HG02840 (cell line): ENCODE results near the gene PRKCE.

Experiments
- ATAC-seq: cut with Tn5 transposase; IDR thresholded peaks from one replicate; pipeline ENCODE4 v1.9.1; 2021; ENCODE audit warnings: mild to moderate bottlenecking, moderate library complexity, moderate number of reproducible peaks; ENCODE audit not compliant: unreplicated experiment, low FRiP score

Gene PRKCE

DNA sequence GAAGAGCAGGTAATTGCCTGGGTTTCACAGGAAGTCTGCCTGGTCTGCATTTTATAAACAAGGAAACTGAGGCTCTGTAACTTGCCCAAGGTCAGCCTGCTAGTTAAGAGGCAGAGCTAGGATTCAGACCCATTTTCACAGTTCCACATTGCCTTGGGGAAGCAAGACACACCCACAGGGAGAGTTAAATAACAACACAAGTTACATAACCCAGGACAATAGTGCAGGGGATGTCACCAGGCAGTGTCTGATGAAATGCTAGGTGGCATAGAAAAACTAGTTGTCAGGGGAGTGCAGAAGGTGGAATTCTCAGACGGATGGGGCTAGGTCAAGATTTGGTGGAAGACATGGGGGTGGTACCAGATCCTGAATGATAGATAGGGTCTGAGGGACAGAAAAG, 69.7 kb downstream of the PRKCE start:
- ATAC-seq = no peak

- ATAC-seq = no peak
Observed at GRCh38 chr2:45722477-45722876, 71.0 kb downstream of the PRKCE start.

- ATAC-seq = no peak
Observed at GRCh38 chr2:45723857-45724256, 72.4 kb downstream of the PRKCE start.

DNA sequence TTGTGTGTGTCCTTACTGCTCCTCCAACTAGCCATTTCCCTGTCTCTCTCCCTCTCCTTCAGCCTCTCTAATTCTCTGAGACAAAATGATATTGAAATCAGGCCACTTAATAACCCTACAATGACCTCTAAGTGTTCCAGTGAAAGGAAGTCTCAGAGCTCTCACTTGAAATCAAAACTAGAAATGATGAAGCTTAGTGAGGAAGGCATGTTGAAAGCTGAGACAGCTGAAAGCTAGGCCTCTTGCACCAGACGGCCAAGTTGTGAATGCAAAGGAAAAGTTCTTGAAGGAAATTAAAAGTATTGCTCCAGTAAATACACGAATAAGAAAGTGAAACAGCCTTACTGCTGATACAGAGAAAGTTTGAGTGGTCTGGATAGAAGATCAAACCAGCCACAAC, 72.9 kb downstream of the PRKCE start:
- no peak for ATAC-seq

DNA sequence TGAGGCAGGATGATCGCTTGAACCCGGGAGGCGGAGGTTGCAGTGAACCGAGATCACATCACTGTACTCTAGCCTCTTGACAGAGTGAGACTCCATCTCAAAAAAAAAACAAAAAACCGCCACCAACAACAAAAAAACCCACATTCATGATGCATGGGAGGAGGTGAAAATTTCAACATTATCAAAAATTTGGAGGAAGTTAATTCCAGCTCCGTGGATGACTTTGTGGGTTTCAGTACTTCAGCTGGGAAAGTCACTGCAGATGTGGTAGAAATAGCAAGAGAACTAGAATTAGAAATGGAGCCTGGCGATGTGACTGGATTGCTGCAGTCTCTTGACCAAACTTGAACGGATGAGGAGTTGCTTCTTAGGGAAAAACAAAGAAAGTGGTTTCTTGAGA, 74.3 kb downstream of the PRKCE start:
- ATAC-seq = no peak

DNA sequence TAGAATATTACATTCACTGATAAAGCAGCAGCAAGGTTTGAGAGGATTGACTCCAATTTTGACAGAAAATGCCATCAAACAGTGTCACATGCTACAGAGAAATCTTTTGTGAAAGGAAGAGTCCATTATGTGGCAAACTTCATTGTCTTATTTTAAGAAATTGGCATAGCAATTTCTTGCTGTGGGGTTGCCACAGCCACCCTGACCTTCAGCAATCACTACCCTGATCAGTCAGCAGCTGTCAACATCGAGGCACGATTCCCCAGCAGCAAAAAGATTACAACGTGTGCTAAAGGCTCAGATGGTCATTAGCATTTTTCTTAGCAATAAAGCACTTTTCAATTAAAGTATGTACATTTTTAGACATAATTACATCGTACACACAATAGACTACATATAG, 74.7 kb downstream of the PRKCE start:
- no peak for ATAC-seq

DNA sequence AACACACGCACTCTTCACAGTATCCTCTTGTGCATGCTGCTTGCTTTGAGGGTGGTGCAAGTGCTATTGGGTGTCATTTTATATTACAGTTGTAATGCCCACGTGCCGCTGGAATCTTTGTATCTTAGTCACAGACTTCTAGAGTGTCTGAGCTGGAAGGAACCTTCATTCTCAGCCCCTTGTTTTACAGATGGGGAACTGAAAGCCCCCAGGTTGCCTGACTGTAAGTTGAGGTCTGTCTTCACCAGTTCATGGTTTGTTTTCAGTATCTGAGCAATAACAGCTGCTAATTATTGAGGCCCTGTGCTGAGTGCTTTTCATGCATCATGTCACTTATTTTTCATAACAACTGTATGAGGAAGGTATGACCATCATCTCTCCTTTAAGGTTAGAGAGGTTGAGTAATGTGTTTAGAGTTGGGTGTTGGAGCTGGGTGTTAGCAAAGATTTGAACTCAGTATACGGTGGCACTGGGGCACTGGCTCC, 77.0 kb downstream of the PRKCE start:
- ATAC-seq = peak; percentile 71

GRCh38 chr2:45729753-45730512, 78.5 kb downstream of the PRKCE start:
- ATAC-seq = peak; percentile 53

- ATAC-seq = no peak
Observed at GRCh38 chr2:45731141-45731540, 79.7 kb downstream of the PRKCE start.

- no peak for ATAC-seq
Observed at GRCh38 chr2:45732436-45732835, 81.0 kb downstream of the PRKCE start.

DNA sequence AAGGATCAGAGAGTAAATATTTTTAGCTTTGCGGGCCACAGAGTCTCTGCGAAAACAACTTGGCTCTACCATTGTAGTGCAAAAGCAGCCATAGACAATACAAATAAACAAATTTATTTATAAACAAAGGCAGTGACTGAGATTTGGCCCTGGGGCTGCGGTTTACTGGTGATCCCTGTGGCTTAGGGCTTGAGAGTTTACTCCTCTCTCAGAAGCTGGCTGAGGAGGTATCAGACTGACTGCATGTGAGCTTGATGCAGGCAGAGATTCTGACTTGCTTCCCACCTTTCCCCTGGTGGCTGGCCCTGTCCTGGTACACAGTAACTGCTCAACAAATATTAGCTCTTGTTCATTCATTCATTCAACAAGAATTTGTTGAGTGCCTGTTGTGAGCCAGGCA, 81.5 kb downstream of the PRKCE start:
- ATAC-seq = no peak

GRCh38 chr2:45734336-45734735, 82.9 kb downstream of the PRKCE start:
- ATAC-seq = no peak

- no peak for ATAC-seq
Observed at GRCh38 chr2:45734952-45735351, 83.5 kb downstream of the PRKCE start.

- ATAC-seq = no peak
Observed at GRCh38 chr2:45736757-45737704, 85.6 kb downstream of the PRKCE start.

- ATAC-seq = no peak
Observed at GRCh38 chr2:45739796-45740485, 88.5 kb downstream of the PRKCE start.

- ATAC-seq = no peak
Observed at GRCh38 chr2:45741161-45741850, 89.8 kb downstream of the PRKCE start.

GRCh38 chr2:45743531-45744396, 92.3 kb downstream of the PRKCE start:
- ATAC-seq = no peak

- ATAC-seq = no peak
Observed at GRCh38 chr2:45745231-45745630, 93.8 kb downstream of the PRKCE start.

DNA sequence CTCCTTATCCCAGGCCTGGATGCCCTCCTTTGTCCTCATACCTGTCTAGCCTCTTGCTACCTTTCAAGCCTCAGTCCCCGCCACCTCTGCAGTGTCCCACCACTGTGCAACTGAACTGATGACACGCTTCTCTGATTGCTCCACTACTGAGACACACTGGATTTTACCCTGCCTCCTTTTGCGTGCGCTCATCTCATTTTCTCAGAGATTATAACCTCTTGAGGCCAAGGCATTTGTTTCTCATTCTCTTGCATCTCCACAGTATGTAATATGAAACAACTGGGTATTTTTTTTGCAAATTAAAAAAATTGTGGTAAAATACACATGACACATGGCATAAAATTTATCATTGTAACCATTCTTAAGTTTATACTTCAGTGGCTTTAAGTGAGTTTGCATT, 95.4 kb downstream of the PRKCE start:
- no peak for ATAC-seq
